Peyer's patch (tissue), 4 donors: Measurements from ENCODE around the gene RBM10.

Source experiments
- POLR2A ChIP-seq, 2 donors: fragments of 450-650 bp; IDR thresholded peaks; one replicate each; pipeline ENCODE4 v1.5.1; 2017; ENCODE audit warnings: antibody characterized with exemption in 2 of 2, mild to moderate bottlenecking in 2 of 2, moderate library complexity in 2 of 2
- TF ChIP-seq, protein P1 (sequence below), 6 experiments: fragments of 450-650 bp in 4 of 6; fragments of 200-600 bp in 2 of 6; sonication (generic) in 1 of 6; IDR thresholded peaks; one replicate each; pipeline ENCODE4 v1.5.1; 2017 to 2019; ENCODE audit warnings: antibody characterized with exemption in 6 of 6, mild to moderate bottlenecking in 3 of 6, moderate library complexity in 1 of 6

DNA sequence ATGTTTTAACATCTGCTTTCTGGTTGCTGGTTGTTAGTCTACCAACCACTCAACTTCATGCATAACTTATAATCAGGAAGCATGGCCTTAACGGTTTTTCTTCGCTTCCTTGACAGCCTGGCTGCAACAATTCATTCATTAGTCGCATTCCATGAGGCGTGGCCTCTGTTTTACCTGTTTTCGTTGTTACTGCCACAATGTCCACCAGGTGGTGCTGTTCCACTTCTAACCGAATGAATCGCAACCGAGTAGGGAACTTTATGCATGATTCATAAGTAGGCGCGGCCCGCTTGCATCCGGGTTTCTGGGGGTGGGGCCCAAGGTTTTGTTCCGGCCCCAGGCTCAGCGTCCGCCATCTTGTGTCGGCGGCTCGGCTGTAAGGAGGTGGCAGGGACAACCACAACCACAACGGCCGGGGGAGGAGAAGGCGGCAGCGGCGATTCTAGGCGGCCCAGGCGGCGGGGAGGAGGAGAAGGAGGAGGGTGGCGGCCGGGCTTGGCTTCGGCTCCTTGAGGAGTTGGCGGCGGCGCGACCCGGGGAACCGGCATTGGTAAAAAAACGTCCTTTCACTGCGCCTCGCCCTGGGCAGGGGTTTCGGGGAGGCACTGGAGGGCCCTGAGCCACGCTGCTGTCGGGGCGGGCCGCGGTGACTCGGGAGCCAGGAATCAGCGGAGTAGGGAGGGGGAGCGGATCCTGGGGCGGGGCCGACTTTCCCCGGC, 48.6 kb downstream of the RBM10 start, which contains the start of gene UBA1:
- TF ChIP-seq, protein P1, sequence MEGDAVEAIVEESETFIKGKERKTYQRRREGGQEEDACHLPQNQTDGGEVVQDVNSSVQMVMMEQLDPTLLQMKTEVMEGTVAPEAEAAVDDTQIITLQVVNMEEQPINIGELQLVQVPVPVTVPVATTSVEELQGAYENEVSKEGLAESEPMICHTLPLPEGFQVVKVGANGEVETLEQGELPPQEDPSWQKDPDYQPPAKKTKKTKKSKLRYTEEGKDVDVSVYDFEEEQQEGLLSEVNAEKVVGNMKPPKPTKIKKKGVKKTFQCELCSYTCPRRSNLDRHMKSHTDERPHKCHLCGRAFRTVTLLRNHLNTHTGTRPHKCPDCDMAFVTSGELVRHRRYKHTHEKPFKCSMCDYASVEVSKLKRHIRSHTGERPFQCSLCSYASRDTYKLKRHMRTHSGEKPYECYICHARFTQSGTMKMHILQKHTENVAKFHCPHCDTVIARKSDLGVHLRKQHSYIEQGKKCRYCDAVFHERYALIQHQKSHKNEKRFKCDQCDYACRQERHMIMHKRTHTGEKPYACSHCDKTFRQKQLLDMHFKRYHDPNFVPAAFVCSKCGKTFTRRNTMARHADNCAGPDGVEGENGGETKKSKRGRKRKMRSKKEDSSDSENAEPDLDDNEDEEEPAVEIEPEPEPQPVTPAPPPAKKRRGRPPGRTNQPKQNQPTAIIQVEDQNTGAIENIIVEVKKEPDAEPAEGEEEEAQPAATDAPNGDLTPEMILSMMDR (IDR thresholded peaks at IDR 0.05), result peak; percentile 61 to 98 (median 88)
- peak; percentile 55 to 89 for TF ChIP-seq POLR2A (IDR thresholded peaks at IDR 0.05)
